ENCODE data around the gene SYNE1.
A peak's percentile ranks its signal among the peaks of the same experiment; 100 is the strongest.
"Not testable (repeated sequence)": the region's sequence is repeated elsewhere in the genome, so short reads cannot be mapped to it uniquely, and the experiment has no call there.

Gene SYNE1

DNA sequence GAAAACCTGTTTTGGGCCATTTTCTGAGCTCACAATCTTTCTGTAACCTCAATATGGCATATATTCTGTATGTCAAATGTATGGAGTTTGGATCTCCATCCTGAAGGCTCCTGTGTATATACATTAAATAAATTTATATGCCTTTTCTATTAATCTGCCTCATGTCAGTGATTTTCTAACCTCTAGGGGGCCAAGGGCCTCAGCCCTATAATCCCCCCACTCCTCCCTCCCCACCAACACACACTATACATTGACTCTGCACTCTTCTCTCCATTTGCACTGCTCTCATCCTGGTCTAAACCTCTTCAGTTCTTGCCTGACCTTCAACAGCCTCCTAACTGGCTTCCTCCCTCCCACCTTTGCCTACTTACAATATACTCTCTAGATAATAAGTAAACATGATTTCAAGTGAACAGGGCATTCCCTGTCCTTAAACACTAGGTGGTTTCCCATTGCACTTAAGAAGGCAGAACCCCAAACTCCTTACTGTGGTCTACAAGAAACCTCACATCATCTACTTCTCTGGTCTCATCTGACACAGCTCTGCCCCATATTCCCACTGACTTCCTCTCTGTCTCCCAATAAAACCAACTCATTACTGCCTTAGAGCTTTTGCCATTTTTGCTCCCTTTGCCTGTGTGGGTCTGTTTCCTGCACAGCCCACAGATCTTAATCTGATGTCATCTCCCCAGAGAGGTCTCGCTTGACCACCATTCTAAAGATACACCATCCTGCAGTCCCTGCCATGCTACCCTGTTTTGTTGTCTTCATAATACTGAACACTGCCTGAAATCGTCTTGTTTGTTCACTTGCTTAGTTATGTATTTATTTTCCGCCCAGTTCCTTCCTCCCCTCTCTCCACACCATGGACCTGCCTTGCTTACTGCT, 213.7 kb downstream of the SYNE1 start:
- no peak for DNase-seq (ENCODE audit: low read depth)

DNA sequence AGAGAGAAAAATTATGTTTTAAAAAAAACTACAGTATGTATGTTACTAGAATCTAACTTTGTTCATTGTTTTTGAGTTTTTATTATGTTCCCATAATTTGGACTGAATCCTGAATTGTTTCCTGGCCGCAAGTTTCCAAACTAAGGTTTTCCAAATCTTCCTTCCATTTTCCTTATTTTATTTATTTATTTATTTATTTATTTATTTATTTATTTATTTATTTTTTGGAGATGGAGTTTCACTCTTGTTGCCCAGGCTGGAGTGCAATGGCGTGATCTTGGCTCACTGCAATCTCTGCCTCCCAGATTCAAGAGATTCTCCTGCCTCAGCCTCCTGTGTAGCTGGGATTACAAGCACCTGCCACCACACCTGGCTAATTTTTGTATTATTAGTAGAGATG, 215.7 kb downstream of the SYNE1 start:
- DNase-seq (ENCODE audit: low read depth) = not testable (repeated sequence)

DNA sequence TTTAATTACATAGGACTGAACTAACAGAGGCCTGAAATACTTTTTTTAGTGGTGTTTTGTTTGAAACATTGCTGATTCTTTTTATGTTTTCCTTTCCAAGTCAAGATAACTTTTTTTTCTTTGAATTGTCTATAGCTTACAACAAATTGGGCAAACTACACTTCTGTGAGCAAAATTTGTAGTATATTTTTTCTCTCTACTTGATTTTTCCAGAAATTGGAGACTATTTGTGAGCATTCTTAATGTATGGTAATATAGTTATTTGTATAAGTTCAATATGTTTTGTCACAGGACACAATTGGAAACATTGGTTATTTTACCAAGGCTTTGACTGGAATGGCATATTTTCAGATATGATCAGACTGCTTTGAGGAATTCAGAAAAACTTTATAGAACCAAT, 216.5 kb downstream of the SYNE1 start:
- DNase-seq (ENCODE audit: low read depth) = no peak

DNA sequence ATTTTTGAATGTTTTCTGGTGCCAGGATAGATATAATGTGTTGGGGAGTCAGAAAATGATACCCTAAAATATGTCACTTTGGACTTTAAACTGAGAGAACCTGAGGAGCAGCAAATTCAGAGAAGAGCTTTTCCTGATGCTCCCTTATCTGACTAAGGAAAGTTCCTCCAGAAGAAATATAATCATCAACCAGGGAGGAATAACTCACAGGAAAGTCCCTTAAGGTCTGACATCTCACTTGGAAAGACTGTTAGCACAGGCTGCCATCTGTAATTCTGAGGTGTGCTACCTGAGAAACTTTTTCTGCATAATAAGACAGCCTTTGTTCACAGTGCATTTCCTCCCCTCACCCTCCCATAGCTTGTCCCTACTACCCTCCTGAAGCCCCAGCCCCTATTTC, 218.6 kb downstream of the SYNE1 start:
- DNase-seq (ENCODE audit: low read depth) = no peak

DNA sequence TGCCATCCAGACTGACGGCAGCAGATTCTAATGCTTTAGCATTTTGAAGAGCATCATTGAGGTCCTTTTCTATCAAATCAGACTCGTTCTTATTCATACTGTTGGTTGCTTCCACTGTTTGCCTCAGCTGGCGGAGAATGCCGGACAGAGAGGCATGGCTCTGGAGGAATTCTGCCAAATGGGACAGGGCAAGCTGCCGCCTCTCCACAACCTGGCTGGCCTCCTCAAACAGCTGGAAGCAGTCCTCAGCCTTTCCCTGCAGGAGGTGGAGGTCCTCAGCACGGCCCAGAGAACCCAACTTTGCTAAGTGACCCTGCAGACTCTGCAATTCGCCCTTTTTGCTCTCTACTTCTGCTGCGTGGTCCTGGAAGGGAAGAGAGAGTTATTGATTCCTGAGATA, 220.5 kb downstream of the SYNE1 start:
- no peak for DNase-seq (ENCODE audit: low read depth)

DNA sequence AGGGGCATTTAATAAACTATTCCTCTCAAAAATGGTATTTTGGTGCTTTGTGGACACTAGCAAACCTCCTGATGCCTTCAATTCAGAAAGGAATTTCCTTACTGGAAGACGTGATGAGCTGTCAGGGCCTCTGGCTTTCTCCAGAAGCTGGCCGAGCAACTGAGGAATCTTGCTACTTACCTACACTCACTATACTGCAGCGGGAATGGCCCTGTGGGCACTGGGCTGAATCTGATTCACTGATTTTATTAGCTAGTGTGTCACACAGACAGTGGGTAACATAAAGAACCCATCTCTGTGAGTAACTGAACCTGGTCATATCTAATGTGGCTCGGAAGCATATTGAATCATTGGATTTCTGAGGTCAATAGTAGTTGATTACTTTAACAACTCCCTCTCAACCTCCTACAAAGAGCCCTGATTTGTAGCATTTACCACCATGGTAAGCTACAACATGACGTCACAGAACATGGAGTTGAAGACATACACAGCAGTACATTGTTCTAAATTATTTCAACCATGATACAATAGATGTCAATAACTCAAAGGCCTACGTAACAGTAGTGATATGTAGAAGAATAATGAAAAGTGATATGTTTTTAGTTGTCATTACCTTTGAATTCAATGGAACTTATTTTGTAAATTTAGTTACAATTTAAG, 232.1 kb downstream of the SYNE1 start:
- no peak for DNase-seq (ENCODE audit: low read depth)

DNA sequence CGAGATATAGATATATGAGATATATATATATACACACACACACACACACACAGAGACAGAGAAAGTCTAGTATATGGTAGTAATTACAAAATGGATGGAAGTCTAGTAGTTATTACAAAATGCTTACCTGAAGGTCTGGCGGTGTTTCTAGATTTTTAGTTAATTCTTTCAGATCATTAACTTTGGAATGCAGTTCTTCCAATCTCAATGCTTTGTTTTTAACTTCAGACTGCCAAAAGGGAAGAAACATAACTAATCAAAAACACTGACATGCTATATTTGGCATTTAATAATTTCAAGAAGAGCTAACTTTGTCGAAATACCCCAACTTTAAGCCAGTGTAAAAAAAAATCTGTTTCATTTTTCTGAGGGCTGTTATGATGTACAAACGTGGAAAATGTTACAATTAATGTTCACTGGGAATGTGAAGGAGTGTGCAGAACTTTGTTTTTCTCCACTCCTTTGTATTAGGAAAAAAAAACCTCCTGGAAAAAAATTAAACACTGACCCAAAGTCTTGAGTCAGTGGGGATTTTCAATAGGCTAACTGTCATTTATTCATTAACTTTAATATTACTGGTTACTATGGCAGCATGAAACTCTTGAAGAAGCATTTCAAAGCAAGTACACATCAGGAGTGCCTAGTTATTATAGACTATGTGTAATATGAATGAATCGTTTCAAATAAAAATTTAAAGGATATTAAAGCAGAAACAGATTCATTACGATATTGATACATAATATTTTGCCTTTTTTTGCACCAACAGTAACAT, 232.9 kb downstream of the SYNE1 start:
- DNase-seq (ENCODE audit: low read depth) = no peak

DNA sequence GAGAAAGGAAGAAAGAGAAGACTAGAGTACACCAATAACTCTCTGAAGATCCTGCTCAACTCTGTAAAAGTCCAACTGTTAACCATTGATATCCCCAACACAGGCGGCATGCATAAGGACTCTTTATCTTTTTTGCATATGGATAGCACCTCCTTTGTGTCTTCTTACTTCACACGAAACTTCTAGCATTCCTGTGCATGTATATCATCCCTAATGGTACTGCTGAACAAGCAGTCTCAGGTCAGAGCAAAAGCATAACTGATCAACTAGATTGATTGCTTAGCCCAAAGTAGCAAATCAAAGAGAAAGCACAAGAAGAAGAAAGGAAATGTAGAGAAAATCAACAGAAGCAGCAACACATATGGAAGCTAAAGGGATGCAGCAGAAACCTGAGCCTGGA, 234.4 kb downstream of the SYNE1 start:
- DNase-seq (ENCODE audit: low read depth) = no peak

DNA sequence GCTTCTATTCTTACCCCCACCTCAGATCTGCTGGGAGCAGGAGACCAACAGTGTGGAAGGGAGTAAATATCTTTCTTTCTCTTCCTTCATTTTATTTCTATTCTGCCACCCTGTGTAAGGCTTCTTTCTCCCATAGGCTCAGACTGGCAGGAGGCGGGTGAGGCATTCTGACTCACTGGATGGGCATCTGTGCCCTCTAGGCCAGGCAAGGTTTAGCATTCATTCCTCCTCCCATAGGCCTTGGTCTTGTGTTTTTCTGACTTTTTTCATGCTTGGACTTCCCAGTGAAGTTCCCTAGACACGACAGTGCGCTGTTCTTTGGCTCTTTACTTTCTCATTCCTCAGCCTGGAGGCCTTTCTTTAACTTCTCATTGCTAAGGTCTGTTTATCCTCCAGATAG, 235.2 kb downstream of the SYNE1 start:
- DNase-seq (ENCODE audit: low read depth) = peak; percentile 14

DNA sequence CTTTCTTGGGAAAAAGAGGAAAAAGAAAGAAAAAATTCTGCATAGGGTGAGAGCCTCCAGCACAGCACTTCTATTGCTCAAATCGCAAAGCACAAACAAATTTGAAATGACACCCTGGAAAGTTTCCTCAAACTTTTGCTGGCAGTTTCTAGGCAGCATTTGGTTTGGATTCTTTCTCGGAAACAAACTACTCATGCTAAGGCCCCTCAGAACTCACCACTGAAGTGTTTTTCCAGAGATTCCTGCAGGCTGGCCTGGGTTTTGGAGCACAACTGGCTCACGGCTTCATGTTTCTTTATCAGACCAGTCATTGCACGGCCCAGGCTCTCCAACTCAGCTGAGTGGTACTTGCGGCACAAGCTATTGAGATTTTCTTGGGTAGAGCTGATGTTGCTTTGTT, 237.8 kb downstream of the SYNE1 start:
- DNase-seq (ENCODE audit: low read depth) = no peak

DNA sequence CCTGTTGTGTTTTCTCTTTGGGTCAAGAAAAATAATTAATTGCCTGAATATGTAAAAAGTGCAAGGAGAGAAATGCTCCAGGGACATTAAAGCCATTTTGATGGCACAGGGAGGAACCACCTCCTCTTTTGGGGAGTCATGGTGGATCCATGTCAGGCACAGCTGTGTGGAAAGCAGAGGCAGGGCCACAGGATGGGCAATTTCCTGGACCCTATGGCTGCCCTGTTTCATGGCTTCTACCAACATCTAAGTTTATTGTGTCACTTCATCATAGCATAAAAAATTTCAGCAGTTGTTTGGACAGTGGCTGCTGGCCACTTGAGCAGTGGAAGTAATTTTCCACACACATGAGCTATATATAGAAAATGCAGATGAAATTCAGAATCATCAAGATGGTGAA, 238.2 kb downstream of the SYNE1 start:
- DNase-seq (ENCODE audit: low read depth) = no peak

DNA sequence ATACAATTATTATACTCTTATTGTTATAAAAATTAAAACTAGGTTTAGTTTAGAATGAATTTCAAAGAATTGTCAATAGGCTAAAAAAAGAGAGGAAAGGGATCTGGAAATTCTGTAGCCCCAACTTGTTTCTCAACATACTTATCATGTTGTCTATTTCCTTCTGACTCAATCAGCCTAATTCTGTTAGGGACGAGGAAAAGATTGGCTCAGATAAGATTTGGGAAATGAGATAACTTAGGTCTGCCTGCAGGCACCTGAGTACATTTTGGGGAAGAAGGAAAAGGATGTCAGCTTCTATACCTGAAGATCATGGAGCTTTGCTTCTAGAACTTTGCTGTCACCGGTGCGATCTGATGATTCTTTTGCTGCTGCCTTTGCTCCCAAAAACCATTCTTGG, 238.8 kb downstream of the SYNE1 start:
- no peak for DNase-seq (ENCODE audit: low read depth)

DNA sequence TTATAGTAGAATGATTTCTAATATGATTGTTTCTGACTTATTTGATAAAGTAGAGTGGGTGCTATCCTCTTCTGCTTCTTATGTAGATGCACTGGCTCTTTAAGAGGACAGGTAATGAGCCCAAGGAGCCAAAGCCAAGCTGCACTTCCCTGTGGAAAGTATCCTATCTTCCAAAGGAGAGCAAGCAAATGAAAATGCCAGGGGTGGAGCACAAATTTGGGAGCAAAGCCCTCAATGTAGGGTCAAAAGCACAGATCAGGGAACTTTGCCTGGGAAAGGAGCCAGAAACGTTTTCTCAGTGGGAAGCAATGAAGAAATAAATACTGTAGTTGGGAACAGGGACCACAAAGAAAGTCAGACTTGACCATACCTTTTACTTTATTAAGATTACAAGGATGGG, 242.9 kb downstream of the SYNE1 start:
- DNase-seq (ENCODE audit: low read depth) = no peak

DNA sequence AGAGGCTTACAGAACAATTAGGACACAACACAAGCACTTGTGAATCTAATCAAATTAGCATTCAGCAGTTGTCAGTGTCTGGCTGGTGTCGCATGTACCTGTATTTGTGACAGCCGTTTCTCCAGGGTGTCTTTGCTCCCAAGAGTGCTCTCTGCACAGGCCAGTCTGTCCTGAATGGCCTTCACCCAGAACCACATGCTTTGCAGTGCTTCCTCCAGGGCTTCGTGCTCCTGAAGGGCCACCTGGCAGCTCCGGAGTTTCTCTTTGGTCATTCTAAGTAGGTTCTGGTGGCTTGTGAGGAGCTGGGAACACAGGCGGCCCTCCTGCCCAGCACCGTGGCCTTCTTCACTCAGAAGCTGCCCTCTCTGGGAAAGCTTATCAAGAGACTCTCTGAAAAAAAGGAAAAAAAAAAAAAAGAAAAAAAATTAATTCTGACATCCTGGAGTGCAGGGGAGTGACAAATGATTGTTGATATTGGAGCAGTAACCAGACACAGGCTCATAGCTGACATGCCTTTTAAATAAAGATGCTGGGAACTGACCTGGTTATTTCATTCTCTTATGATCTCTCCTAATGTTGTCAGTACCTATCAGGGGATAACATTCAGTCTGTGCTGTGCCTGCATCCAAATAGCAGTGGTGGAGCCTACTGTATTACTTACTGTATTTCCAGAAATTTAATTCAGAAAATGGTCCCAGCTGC, 245.8 kb downstream of the SYNE1 start:
- no peak for DNase-seq (ENCODE audit: low read depth)

DNA sequence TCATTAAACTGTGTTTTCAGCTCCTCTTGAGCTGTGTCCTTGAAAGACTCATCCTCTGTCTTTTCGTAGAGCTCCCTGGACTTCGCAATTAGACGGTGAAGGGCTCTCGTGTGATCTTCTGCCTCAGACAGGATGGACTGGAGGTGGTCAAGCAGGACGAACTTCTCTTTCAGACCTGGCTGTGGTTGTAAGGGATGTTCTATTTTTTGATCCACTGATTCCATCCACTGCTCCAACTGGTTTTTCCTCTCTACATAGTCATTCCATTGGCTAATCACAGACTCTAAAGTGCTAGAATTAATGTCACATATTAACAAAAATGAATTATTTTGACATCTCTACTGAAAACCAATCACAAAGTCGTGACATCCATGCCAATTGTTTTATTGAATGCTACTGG, 250.1 kb downstream of the SYNE1 start:
- DNase-seq (ENCODE audit: low read depth) = no peak

DNA sequence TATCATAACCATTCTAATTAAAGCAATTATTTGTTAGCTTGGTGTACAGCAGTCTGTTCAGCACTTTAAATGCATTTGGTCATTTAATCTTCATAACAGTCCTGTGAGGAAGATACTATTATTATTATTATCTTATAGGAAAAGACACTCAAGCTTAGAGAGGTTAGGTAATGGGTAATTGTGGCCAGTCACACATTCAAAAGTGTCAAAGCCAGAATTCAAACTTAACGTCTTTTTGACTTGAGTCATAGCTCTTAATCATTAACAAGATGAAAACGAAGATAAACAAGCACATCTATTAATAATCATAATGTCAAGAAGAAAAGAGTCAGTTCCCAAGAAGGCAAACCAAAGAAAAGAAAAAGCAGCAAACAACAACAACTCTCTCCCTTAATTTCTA, 251.0 kb downstream of the SYNE1 start:
- DNase-seq (ENCODE audit: low read depth) = peak; percentile 13

DNA sequence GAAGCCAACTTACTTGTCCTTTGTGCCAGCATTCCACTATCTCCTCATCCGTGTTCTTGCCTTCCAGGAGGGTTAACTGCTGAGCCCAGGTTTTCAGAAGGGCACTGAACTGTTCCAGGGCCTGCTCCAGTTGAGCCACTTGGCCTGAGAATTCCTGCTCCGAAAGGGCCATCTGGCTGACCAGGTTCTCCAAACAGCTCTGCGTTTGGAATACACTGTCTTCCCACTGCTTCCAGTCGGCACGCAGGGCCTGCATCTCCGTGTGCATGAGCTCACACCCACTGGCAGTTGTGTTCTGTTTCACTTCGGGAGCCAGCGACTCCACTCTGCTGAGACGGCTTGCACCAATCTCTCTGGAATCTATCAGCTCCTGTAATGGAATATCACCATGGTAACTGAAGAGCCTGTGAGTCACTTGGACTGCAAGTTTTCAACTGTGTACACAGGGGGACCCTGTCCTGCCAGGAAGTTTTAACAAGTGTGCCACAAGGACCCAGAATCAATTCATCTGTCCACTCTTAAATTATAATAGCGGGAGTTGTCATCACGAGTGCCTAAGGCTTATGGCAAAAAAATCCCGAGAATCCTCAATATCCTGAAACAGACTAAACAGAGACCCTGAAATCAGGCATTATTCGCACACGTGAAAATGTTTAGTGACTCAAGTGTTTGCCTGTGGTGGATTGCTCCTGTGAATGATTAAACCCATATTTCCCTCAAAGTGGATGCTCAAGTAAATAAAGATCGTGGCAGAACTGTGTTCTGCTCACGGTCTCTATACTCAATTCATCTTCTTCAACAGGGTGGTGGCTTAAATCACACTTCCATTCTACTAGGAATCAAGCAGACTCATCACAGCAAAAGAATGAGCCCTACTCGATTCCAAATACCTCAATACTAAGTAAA, 255.9 kb downstream of the SYNE1 start:
- DNase-seq (ENCODE audit: low read depth) = peak; percentile 90

DNA sequence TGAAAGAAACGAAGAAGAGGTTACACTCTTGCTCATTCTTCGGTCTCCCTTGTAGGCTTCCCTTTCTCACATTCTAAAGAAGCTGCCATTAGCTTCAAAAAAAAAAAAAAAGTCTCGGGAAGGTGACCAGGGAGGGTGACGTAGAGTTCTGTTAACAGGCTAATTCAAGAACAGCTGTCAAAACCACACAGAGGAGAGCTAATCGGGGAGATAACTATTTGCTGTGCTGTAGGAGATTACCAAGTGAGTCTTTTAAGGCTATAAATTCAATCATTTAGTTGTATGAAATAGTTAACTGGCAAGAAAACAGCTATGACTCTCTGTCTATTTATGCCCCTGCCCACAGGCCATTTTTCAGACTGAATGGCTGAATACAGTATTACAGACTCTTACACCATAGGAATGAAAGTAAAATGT, 256.8 kb downstream of the SYNE1 start:
- DNase-seq (ENCODE audit: low read depth) = peak; percentile 92

DNA sequence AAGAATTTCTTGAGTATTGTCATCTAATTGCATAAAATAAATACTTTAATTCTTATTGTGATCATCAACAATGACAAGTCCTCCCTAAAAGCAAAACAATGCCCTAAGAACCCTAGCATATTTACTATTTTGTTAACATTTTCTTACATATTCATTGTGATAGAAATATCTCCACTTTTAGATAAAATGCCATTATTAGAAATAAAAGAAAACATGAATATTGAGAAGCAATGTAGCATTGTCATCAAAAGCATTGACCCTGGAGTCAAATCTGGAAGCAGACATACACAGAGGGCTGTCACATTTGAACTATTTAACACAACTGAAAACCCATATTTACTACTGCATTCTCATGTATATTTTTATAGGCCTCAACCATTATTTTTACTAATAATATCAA, 257.7 kb downstream of the SYNE1 start:
- no peak for DNase-seq (ENCODE audit: low read depth)

DNA sequence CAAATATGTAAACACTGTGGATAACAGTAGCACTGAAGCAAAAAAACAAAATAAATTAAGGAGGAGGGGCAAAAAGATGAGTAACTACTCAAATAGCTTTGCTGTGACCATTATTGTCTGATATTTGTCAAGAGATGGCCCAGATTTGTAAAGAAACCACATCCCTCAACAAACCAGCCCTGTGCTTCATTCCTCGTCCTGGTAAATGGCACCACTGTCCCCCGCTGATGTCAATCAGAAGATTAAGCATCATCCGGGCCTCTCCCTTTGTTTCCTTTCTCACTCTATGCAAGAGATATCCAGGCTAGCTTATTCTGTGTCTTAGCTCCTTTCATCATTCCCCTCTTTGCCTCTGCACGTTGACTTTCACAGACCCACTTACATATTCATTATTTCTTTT, 259.0 kb downstream of the SYNE1 start:
- DNase-seq (ENCODE audit: low read depth) = peak; percentile 50

DNA sequence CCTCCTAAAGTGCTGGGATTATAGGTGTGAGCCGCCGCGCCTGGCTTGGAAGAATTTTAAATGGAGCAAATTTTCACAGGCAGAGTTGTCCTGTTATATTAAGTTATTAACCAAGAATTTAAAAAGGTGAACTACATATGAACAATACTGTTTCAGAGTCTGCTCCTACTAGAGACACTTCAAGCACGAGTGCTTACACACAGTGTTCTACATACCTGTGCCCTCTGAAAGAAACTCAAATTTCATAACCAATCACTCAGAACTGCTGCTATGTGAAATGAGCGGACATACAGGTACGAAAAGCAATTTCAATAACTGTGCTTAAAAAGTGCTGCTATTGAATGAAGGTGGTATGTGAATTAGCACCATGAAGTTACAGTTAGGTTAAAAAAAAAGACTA, 262.0 kb downstream of the SYNE1 start:
- DNase-seq (ENCODE audit: low read depth) = no peak
